ENCODE data around the gene MEGF8. TPM values are rescaled to one million over a fixed set of nuclear protein-coding genes. Genes with fewer than 3 reads are reported as not detected.

MEGF8 gene
- total and polyA plus RNA-seq, 8 donors: 7.3 to 15.9 (median 9.0) TPM

DNA sequence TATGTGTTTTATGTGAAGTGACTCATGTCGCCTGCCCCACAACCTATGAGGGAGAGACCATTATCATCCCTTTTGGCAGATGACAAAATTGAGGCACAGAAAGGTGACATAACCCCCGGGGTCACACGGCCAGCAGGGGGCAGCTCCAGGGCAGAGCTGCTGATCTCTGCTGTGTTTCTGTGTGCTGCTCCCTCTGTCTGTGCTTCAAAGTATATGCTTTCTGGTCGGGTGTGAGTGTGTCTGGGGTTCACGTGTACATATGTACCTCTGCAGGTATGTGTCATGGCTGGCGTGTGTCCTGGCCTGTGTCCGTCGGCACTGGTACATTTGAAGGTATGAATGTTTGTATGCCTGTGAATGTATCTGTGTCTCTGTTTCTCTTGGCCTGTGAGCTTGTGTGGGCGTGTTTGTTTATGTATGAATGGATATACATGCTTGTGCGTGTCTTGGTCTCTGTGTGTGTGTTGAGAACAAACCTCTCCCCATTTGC, 94.7 kb downstream of the MEGF8 start:
- TF ChIP-seq, protein P1, sequence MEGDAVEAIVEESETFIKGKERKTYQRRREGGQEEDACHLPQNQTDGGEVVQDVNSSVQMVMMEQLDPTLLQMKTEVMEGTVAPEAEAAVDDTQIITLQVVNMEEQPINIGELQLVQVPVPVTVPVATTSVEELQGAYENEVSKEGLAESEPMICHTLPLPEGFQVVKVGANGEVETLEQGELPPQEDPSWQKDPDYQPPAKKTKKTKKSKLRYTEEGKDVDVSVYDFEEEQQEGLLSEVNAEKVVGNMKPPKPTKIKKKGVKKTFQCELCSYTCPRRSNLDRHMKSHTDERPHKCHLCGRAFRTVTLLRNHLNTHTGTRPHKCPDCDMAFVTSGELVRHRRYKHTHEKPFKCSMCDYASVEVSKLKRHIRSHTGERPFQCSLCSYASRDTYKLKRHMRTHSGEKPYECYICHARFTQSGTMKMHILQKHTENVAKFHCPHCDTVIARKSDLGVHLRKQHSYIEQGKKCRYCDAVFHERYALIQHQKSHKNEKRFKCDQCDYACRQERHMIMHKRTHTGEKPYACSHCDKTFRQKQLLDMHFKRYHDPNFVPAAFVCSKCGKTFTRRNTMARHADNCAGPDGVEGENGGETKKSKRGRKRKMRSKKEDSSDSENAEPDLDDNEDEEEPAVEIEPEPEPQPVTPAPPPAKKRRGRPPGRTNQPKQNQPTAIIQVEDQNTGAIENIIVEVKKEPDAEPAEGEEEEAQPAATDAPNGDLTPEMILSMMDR (IDR thresholded peaks at IDR 0.05): peak; percentile 16 to 45 (median 30)
- no peak for FAIRE-seq
- Histone ChIP-seq H3K4me3 (no peak overlapping the region), H3K36me3 (no peaks in the 10 kb centered on the region), H3K9me3 (no peaks in the 10 kb centered on the region), H3K27me3 (no peaks in the 10 kb centered on the region), H3K27ac (no peak overlapping the region), H3K4me1 (peaks cover 0 to 8% (median 0%) of the 10 kb centered on the region in 3 donors)
- DNase-seq: peak in 4 of 6 donors; percentile 42 to 81 (median 58)
- peak in 3 of 4 donors; percentile 27 to 52 (median 40) for ATAC-seq
- WGBS, 2 donors: 34 to 36% methylated on average over 10 of the region's 10 CpGs
- intact Hi-C loops (cut with DNase I): no loop called here

DNA sequence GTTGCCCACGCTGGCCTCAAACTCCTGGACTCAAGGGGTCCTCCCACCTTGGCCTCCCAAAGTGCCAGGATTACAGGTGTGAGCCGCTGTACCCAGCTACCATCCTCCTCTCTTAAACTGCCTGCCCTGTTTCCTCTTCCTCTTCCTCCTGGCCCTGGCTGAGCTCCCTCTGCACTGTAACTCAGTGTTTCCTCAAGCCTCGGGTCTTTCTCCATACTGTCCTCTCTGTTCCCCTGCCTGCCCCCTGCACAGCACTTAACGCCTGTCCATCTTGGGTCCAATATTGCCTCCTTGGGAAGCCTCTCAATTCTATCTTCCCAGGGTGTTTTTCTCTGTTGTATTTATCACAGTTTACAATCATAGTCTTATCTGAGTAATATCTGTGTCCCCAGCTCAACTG, 95.7 kb downstream of the MEGF8 start:
- Histone ChIP-seq H3K36me3 (no peaks in the 10 kb centered on the region), H3K4me3 (no peak overlapping the region), H3K9me3 (no peaks in the 10 kb centered on the region), H3K27ac (peak overlapping the region in 3 of 4 donors; percentile 42 to 70 (median 55)), H3K27me3 (no peaks in the 10 kb centered on the region), H3K4me1 (peaks cover 0 to 8% (median 0%) of the 10 kb centered on the region in 3 donors)
- TF ChIP-seq, protein P1 (IDR thresholded peaks at IDR 0.05): no peak
- ATAC-seq (no peak), FAIRE-seq (no peak), DNase-seq (no peak)
- WGBS, 2 donors: 72 to 81% methylated on average over 4 of the region's 4 CpGs
- intact Hi-C loops (cut with DNase I): no loop called here

DNA sequence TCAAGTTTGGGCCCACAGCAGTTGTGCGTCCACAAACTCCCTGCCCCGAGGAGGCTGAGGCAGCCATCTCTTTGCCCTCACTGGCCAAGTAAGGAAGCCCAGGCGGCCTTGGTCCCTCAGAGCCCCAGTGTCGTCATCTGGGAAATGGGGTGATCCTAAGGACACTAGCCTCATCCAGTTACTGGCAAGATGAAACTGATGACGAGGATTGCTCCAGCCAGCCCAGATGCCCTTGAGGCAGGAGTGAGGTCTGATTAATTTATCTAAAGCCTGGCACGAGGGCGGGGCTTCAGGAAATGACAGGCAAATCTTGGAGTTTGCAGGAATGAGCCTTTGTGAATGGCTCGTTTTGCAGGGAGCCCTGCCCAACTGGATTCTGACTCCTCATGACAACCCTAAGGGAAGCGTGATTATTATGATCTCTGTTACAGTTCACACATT, 96.2 kb downstream of the MEGF8 start:
- H3K36me3 ChIP-seq: no peaks in the 10 kb centered on the region
- peaks cover 0 to 8% (median 0%) of the 10 kb centered on the region in 3 donors for H3K4me1 ChIP-seq
- FAIRE-seq (no peak), ATAC-seq (peak; percentile 8 to 28 (median 25)), DNase-seq (peak in 2 of 6 donors; percentile 54 to 58)
- whole genome bisulfite sequencing, 2 donors: 23 to 35% methylated on average over 9 of the region's 9 CpGs
- TF ChIP-seq, protein P1 (IDR thresholded peaks at IDR 0.05): no peak
- H3K27ac ChIP-seq: peak overlapping the region in 3 of 4 donors; percentile 42 to 70 (median 55)
- H3K27me3 ChIP-seq: no peaks in the 10 kb centered on the region
- H3K4me3 ChIP-seq: no peak overlapping the region
- H3K9me3 ChIP-seq: no peaks in the 10 kb centered on the region
- intact Hi-C loops (cut with DNase I): no loop called here

DNA sequence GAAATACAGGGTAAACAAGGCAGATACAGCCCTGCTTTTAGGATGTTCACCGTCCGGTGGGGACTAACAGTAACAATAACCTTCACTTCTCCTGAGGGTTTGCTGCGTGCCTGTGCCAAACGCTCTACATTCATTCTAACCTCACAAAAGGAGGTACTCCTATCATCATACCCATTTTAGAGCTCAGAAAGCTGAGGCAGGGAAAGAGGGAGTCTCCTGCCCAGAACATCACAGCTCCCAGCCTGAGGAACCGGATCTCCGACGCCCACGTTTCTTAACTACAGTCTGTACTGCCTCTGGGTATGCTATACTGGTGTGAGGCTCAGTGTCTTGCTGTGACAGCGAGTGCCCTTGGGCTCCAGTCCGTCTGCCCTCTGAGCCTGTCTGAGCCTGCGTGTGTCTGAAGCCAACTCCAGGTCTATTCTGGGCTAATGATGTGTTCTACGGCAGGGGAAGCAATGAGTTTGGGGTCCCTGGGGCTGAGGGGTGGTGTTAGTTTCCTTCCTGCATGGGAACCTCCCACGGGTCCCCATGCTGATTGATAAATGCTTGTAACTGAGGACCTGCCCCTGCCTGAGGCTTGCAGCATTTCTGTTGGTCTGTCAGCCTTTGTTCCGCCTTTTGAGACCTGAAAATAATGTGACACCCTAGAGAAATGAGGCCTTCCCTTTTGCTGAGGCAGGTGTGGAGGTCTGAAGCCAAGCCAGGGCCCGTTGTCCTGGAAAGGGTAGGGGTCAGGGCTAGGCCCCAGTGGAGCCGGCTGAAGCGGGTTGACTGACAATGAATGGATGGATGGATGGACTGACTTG, 96.9 kb downstream of the MEGF8 start:
- intact Hi-C loops (cut with DNase I): no loop called here
- H3K36me3 ChIP-seq: no peaks in the 10 kb centered on the region
- FAIRE-seq: no peak
- H3K27me3 ChIP-seq: no peaks in the 10 kb centered on the region
- H3K4me1 ChIP-seq: peaks cover 0 to 8% (median 0%) of the 10 kb centered on the region in 3 donors
- H3K4me3 ChIP-seq: peak overlapping the region in 2 of 4 donors; percentile 45 to 56
- no peak for ATAC-seq
- 54 to 57% methylated on average over 17 of the region's 17 CpGs for WGBS, 2 donors
- DNase-seq: no peak
- no peaks in the 10 kb centered on the region for H3K9me3 ChIP-seq
- TF ChIP-seq, protein P1 (IDR thresholded peaks at IDR 0.05): no peak
- H3K27ac ChIP-seq: peak overlapping the region in 2 of 4 donors; percentile 55 to 58
